ENCODE results near the gene OXTR. TPM values are rescaled to one million over a fixed set of nuclear protein-coding genes. Genes with fewer than 3 reads are reported as not detected.

Gene OXTR
- total RNA-seq = under 1 TPM; 0.47 to 0.52 TPM

DNA sequence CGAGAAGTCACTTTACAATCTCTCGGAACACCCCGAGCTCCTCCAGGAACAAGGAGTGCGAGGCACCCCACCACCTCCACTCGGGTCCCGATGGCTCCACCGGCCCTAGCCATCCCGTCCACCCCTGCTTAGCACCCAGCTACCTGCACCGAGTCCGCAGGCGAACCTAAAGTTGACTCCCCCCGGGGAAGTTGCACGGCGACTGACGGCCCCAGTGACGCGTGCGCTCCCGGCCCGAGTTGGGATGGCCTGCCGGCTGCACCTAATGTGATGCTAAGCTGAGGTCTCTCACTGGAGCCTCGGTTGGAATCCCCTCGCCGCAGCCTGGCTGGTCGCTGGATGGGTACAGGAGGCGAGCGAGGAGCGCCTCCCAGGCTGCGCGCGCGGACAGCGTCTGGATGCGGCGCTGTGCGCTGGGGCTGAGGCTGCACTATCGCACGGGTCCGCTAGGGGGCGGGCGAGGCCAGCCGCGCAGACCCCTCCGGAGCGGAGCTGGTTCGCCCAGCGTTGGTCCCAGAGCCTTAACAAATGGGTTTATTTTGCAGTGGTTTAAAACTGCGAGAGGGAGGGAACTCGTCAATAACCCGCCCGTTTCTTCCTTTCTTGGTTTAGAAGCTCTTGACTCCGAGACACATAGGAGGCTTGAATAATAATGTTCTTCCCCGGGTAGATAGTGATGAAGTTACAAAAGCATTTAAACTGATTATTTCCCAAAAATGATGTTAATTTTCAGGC is at the start of gene OXTR:
Gene OXTR, minus strand, starts transcription at position 526 of the 735 bp plus-strand sequence. CDS start 1,426 bp downstream, outside the sequence.
- H3K27ac ChIP-seq = no peak within 1 kb of the TSS
- DNase-seq (ENCODE audit: low spot score) = no peak
- TF ChIP-seq CTCF (IDR thresholded peaks at IDR 0.05) = peak; percentile 98 to 100
- peaks cover 0 to 26% of the 10 kb centered on the region in 2 donors for H3K4me1 ChIP-seq
- no peaks in the 10 kb centered on the region for H3K9me3 ChIP-seq
- H3K27me3 ChIP-seq = peaks cover 0 to 7% of the 10 kb centered on the region in 2 donors
- peak within 1 kb of the TSS; percentile 18 to 42 for H3K4me3 ChIP-seq
- no peaks in the 10 kb centered on the region for H3K36me3 ChIP-seq

GRCh38 chr3:8817486-8817885 is 48.1 kb upstream of the OXTR start:
- Histone ChIP-seq H3K4me1 (no peaks in the 10 kb centered on the region), H3K9me3 (peaks cover 0 to 34% of the 10 kb centered on the region in 2 donors), H3K36me3 (no peaks in the 10 kb centered on the region), H3K27me3 (no peaks in the 10 kb centered on the region), H3K27ac (no peak overlapping the region), H3K4me3 (no peak overlapping the region)
- no peak for TF ChIP-seq CTCF (IDR thresholded peaks at IDR 0.05)
- DNase-seq (ENCODE audit: low spot score) = no peak

DNA sequence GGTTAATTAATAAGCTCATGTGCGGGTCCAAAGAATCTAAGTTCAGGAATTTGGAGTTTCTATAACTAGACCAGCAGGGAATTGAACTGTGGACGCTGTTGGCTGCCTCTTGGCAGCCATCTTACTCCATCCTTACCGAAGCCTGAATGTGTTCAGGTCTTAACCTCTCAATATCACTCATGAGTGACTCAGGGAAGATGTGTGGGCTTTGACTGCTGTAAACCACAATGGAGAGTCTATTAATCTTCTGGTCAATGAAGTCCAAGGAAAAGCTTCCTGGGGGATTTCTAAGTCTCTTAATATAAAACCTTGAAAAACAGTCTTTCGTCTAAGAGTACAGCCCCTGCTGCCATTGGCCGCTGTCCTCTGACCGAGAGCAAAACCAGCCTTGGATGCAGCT is 46.7 kb upstream of the OXTR start:
- Histone ChIP-seq H3K4me1 (no peaks in the 10 kb centered on the region), H3K4me3 (no peak overlapping the region), H3K9me3 (peaks cover 0 to 34% of the 10 kb centered on the region in 2 donors), H3K27me3 (no peaks in the 10 kb centered on the region), H3K36me3 (no peaks in the 10 kb centered on the region), H3K27ac (no peak overlapping the region)
- no peak for DNase-seq (ENCODE audit: low spot score)
- TF ChIP-seq CTCF (IDR thresholded peaks at IDR 0.05) = no peak

DNA sequence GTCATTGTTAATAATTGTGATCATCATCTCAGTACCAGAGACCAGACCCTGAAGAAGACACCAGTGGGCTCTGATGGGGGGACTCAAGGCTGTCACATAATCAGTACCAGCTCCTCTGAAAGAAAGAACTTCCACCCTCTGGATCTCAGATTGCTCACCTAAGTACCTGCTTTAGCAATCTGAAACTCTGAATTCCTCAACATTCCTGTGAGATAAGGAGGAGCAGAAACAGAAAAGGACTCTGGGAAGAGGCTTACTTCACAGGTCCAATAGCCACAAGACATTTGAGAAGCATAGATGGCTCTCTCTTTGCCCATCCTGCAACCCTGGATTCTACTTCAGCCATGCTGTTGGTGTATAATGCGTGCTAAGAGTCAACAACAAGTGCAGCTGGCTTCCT is 44.0 kb upstream of the OXTR start:
- Histone ChIP-seq H3K9me3 (peaks cover 0 to 15% of the 10 kb centered on the region in 2 donors), H3K27ac (no peak overlapping the region), H3K36me3 (no peaks in the 10 kb centered on the region), H3K4me3 (no peak overlapping the region), H3K27me3 (no peaks in the 10 kb centered on the region), H3K4me1 (no peaks in the 10 kb centered on the region)
- TF ChIP-seq CTCF (IDR thresholded peaks at IDR 0.05) = no peak
- no peak for DNase-seq (ENCODE audit: low spot score)

DNA sequence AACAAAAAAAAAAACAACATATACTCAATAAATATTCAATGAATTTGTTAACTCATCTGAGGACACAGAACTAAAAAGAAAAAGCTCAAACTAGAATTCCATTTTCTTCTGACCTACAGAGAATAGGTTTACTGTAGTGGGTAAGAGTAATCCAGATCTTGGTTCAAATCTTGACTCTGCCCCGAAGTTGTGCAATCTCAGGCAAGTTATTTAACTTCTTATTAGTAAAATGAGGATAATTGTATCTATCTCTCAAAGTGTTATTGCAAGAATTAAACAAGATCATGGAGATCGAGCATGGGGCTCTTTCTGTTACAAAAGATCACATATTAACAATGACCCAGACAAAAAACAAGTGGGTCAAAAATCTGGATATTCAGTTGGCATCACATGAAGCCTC is 41.1 kb upstream of the OXTR start:
- no peaks in the 10 kb centered on the region for H3K4me1 ChIP-seq
- H3K27me3 ChIP-seq = no peaks in the 10 kb centered on the region
- TF ChIP-seq CTCF (IDR thresholded peaks at IDR 0.05) = no peak
- no peaks in the 10 kb centered on the region for H3K36me3 ChIP-seq
- no peak for DNase-seq (ENCODE audit: low spot score)
- H3K27ac ChIP-seq = no peak overlapping the region
- peaks cover 0 to 5% of the 10 kb centered on the region in 2 donors for H3K9me3 ChIP-seq
- no peak overlapping the region for H3K4me3 ChIP-seq

- Histone ChIP-seq H3K9me3 (peaks cover 0 to 4% of the 10 kb centered on the region in 2 donors), H3K4me1 (no peaks in the 10 kb centered on the region), H3K27ac (no peak overlapping the region), H3K4me3 (no peak overlapping the region), H3K36me3 (no peaks in the 10 kb centered on the region), H3K27me3 (no peaks in the 10 kb centered on the region)
- DNase-seq (ENCODE audit: low spot score) = no peak
- no peak for TF ChIP-seq CTCF (IDR thresholded peaks at IDR 0.05)
Observed at GRCh38 chr3:8805774-8806173, 36.4 kb upstream of the OXTR start.
